Right cardiac atrium (tissue), 5 donors: ENCODE data around the gene ALKBH5. TPM values are rescaled to one million over a fixed set of nuclear protein-coding genes. Genes with fewer than 3 reads are reported as not detected.
A peak's percentile ranks its signal among the peaks of the same experiment; 100 is the strongest.

Experiments
- ATAC-seq, 2 donors: fragments of 200-7000 bp; cut with Tn5 transposase; one replicate each; pipeline versions ENCODE4 v1.8.0 to v1.9.1; 2020; ENCODE audit warnings: moderate library complexity in 2 of 2, mild to moderate bottlenecking in 1 of 2
- DNase-seq, 3 donors: peaks; one replicate each; pipeline ENCODE4 v3.0.0-alpha.2; 2020
- H3K27ac ChIP-seq: one replicate; pipeline ENCODE4 v1.5.1; 2013; ENCODE audit warnings: mild to moderate bottlenecking, low read length, control low read depth, moderate library complexity
- H3K27me3 ChIP-seq: one replicate; pipeline ENCODE4 v1.6.1; 2013; ENCODE audit not compliant: control insufficient read depth, insufficient read depth
- H3K4me1 ChIP-seq: one replicate; pipeline ENCODE4 v1.6.1; 2013; ENCODE audit warnings: low read length; ENCODE audit not compliant: control insufficient read depth, insufficient read depth
- H3K4me3 ChIP-seq: one replicate; pipeline ENCODE4 v1.5.1; 2013; ENCODE audit warnings: low read length, control low read depth
- H3K9me3 ChIP-seq: one replicate; pipeline ENCODE4 v1.6.1; 2013; ENCODE audit warnings: low read length; ENCODE audit not compliant: control insufficient read depth
- WGBS: extraction: QIAGEN DNeasy Blood & Tissue Kit; methylation state at CpG from one replicate; pipeline ENCODE4 v1.1.7; 2013; 5-methylcytosine and 5-hydroxymethylcytosine counted together
- intact Hi-C, 4 donors: fragments of 100-400 bp; cut with DNase I; formaldehyde crosslinking; loops; one replicate each; pipeline versions ENCODE4 v1.11.0 to v1.14.0; 2022 to 2023
- polyA plus RNA-seq: library from polyadenylated mRNA; stranded (reverse); fragments of 200-250 nt; gene quantifications from one replicate; pipeline ENCODE4 v1.2.3, GENCODE V29; 2013
- total RNA-seq, 4 donors: library from RNA; stranded (reverse); fragmentation: NEBNext Ultra II Directional; extraction: Animal tissue kit (Norgen Biotek cat#: 25700); gene quantifications; one replicate each; pipeline ENCODE4 v1.2.1, GENCODE V29; 2021
- donor health status: healthy with polysubstance abuse.
- donor health status: DM: no; HTN: yes; CAD: no.
- donor health status: DM: no; HTN: no; CAD: no.
- donor health status: DM: no; HTN: yes; CAD: no; lungs with severe emphysema.
- donor health status: DM: yes; HTN: yes; CAD: no.

The ALKBH5 gene
- total and polyA plus RNA-seq, 5 donors: 112 to 195 (median 183) TPM

- intact Hi-C loops: no loop called here
- ATAC-seq (no peak), DNase-seq (peak in 1 of 3 donors; percentile 40)
- Histone ChIP-seq H3K9me3 (no peaks in the 10 kb centered on the region), H3K4me1 (no peaks in the 10 kb centered on the region), H3K4me3 (no peak overlapping the region), H3K27ac (no peak overlapping the region), H3K27me3 (no peaks in the 10 kb centered on the region)
- WGBS: 79% methylated on average over 14 of the region's 14 CpGs
Measured at GRCh38 chr17:18230288-18231141, 46.9 kb downstream of the ALKBH5 start.

GRCh38 chr17:18231164-18231563 lies 47.5 kb downstream of the ALKBH5 start:
- intact Hi-C loops: no loop called here
- H3K27me3 ChIP-seq: no peaks in the 10 kb centered on the region
- H3K4me1 ChIP-seq: no peaks in the 10 kb centered on the region
- ATAC-seq: no peak
- no peak overlapping the region for H3K27ac ChIP-seq
- H3K9me3 ChIP-seq: no peaks in the 10 kb centered on the region
- 63% methylated on average over 9 of the region's 9 CpGs for WGBS
- H3K4me3 ChIP-seq: no peak overlapping the region
- DNase-seq: no peak

GRCh38 chr17:18233803-18234518 lies 50.3 kb downstream of the ALKBH5 start:
- DNase-seq: no peak
- no peak overlapping the region for H3K27ac ChIP-seq
- WGBS: 94% methylated on average over 22 of the region's 22 CpGs
- no peaks in the 10 kb centered on the region for H3K9me3 ChIP-seq
- intact Hi-C loops: no loop called here
- no peak for ATAC-seq
- H3K4me3 ChIP-seq: no peak overlapping the region
- no peaks in the 10 kb centered on the region for H3K4me1 ChIP-seq
- no peaks in the 10 kb centered on the region for H3K27me3 ChIP-seq

GRCh38 chr17:18234853-18235380 lies 51.3 kb downstream of the ALKBH5 start:
- no peak for DNase-seq
- Histone ChIP-seq H3K4me1 (no peaks in the 10 kb centered on the region), H3K27me3 (no peaks in the 10 kb centered on the region), H3K9me3 (no peaks in the 10 kb centered on the region), H3K27ac (no peak overlapping the region), H3K4me3 (no peak overlapping the region)
- no peak for ATAC-seq
- 94% methylated on average over 22 of the region's 22 CpGs for WGBS
- intact Hi-C loops: no loop called here

GRCh38 chr17:18235743-18236256 lies 52.2 kb downstream of the ALKBH5 start:
- no peak overlapping the region for H3K4me3 ChIP-seq
- ATAC-seq: peak; percentile 3 to 55
- WGBS: 68% methylated on average over 14 of the region's 14 CpGs
- intact Hi-C loops: no loop called here
- H3K4me1 ChIP-seq: no peaks in the 10 kb centered on the region
- no peak overlapping the region for H3K27ac ChIP-seq
- H3K9me3 ChIP-seq: no peaks in the 10 kb centered on the region
- peak in 2 of 3 donors; percentile 63 to 72 for DNase-seq
- no peaks in the 10 kb centered on the region for H3K27me3 ChIP-seq

GRCh38 chr17:18236494-18236893 lies 52.9 kb downstream of the ALKBH5 start:
- intact Hi-C loops: no loop called here
- H3K27ac ChIP-seq: no peak overlapping the region
- H3K27me3 ChIP-seq: no peaks in the 10 kb centered on the region
- H3K9me3 ChIP-seq: no peaks in the 10 kb centered on the region
- no peak for ATAC-seq
- WGBS: 88% methylated on average over 18 of the region's 18 CpGs
- H3K4me3 ChIP-seq: no peak overlapping the region
- H3K4me1 ChIP-seq: no peaks in the 10 kb centered on the region
- DNase-seq: no peak

- Histone ChIP-seq H3K4me3 (no peak overlapping the region), H3K4me1 (no peaks in the 10 kb centered on the region), H3K9me3 (no peaks in the 10 kb centered on the region), H3K27me3 (no peaks in the 10 kb centered on the region), H3K27ac (no peak overlapping the region)
- ATAC-seq: no peak
- no peak for DNase-seq
- intact Hi-C loops: no loop called here
- 89% methylated on average over 20 of the region's 20 CpGs for WGBS
Measured at GRCh38 chr17:18237461-18237860, 53.8 kb downstream of the ALKBH5 start.

- no peak for DNase-seq
- no peaks in the 10 kb centered on the region for H3K27me3 ChIP-seq
- no peak overlapping the region for H3K4me3 ChIP-seq
- WGBS: 93% methylated on average over 18 of the region's 18 CpGs
- no peaks in the 10 kb centered on the region for H3K4me1 ChIP-seq
- no peak for ATAC-seq
- intact Hi-C loops: no loop called here
- no peak overlapping the region for H3K27ac ChIP-seq
- no peaks in the 10 kb centered on the region for H3K9me3 ChIP-seq
Measured at GRCh38 chr17:18238299-18238698, 54.7 kb downstream of the ALKBH5 start.

- Histone ChIP-seq H3K4me1 (no peaks in the 10 kb centered on the region), H3K4me3 (no peak overlapping the region), H3K27me3 (no peaks in the 10 kb centered on the region), H3K9me3 (no peaks in the 10 kb centered on the region), H3K27ac (no peak overlapping the region)
- no peak for DNase-seq
- intact Hi-C loops: no loop called here
- 93% methylated on average over 19 of the region's 19 CpGs for WGBS
- no peak for ATAC-seq
Measured at GRCh38 chr17:18240449-18240848, 56.8 kb downstream of the ALKBH5 start.

GRCh38 chr17:18241229-18241871 lies 57.7 kb downstream of the ALKBH5 start:
- intact Hi-C loops: no loop called here
- no peak overlapping the region for H3K4me3 ChIP-seq
- DNase-seq: no peak
- H3K27ac ChIP-seq: no peak overlapping the region
- no peaks in the 10 kb centered on the region for H3K9me3 ChIP-seq
- H3K4me1 ChIP-seq: no peaks in the 10 kb centered on the region
- H3K27me3 ChIP-seq: no peaks in the 10 kb centered on the region
- no peak for ATAC-seq
- WGBS: 89% methylated on average over 28 of the region's 28 CpGs
